Measurements from ENCODE around the gene MAP4K2. TPM values are rescaled to one million over a fixed set of nuclear protein-coding genes. Genes with fewer than 3 reads are reported as not detected.
A peak's percentile ranks its signal among the peaks of the same experiment; 100 is the strongest.

Gene MAP4K2
- total and polyA plus RNA-seq, 4 experiments from 2014 or later = 32.3 to 128 (median 89.8) TPM

DNA sequence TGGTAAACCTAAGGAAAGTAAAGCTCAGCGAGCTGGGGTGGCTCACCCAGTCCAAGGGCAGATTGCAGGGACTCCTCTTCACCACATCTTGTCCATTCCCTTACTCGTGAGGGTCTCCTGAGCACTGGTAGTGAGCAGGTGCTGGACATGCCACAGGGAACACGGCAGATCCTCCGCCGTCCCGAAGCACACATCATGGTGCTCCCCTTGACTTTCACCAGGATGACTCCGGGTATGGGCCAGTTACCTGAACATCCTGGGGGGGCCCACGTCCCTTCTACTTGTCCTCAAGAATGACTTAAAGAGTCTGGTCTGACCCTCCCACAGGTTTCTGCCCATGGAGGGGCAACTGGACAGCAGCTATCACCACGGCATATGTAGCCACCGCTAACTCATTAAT, 16.7 kb downstream of the MAP4K2 start:
- no peak overlapping the region for H3K4me3 Mint-ChIP-seq
- H3K9me3 Mint-ChIP-seq = no peaks in the 10 kb centered on the region
- peaks cover 3 to 9% (median 5%) of the 10 kb centered on the region in 4 donors for H3K4me1 Mint-ChIP-seq
- Histone ChIP-seq H3K27ac (ENCODE audit: low read depth, low read length) (no peak overlapping the region), H3K36me3 (ENCODE audit: insufficient read depth, low read length) (peaks cover 14% of the 10 kb centered on the region), H3K27me3 (ENCODE audit: insufficient read depth, low read length) (no peaks in the 10 kb centered on the region), H3K4me1 (ENCODE audit: insufficient read depth, low read length) (peaks cover 6% of the 10 kb centered on the region), H3K9me3 (ENCODE audit: control insufficient read depth in 1 of 2, low read length in 2 of 2) (no peaks in the 10 kb centered on the region), H3K4me3 (ENCODE audit: low read length in 2 of 2) (no peak overlapping the region)
- POLR2A ChIA-PET (ENCODE audit: partially characterized antibody) = interaction anchor here (0.9 to 3.0 kb wide), 8 partner anchors 8 to 67 kb away, joined by 3 to 31 read pairs (median 4); partner anchors contain the start of genes RASGRP2 and SF1
- no peaks in the 10 kb centered on the region for H3K27me3 Mint-ChIP-seq
- CTCF ChIA-PET (ENCODE audit: partially characterized antibody) = interaction anchor here (1.0 to 3.2 kb wide), 7 partner anchors 11 to 107 kb away, joined by 3 to 12 read pairs (median 4); partner anchors contain the start of gene MAP4K2
- peak overlapping the region in 2 of 7 donors; percentile 12 to 29 for H3K27ac Mint-ChIP-seq
- intact Hi-C loops (cut with micrococcal nuclease) = loop anchor here (5.0 kb wide), 1 partner anchor 226 kb away; the partner anchor contains the start of gene ARL2
- no peak for DNase-seq
- peaks cover 4 to 30% of the 10 kb centered on the region in 2 donors for H3K36me3 Mint-ChIP-seq

DNA sequence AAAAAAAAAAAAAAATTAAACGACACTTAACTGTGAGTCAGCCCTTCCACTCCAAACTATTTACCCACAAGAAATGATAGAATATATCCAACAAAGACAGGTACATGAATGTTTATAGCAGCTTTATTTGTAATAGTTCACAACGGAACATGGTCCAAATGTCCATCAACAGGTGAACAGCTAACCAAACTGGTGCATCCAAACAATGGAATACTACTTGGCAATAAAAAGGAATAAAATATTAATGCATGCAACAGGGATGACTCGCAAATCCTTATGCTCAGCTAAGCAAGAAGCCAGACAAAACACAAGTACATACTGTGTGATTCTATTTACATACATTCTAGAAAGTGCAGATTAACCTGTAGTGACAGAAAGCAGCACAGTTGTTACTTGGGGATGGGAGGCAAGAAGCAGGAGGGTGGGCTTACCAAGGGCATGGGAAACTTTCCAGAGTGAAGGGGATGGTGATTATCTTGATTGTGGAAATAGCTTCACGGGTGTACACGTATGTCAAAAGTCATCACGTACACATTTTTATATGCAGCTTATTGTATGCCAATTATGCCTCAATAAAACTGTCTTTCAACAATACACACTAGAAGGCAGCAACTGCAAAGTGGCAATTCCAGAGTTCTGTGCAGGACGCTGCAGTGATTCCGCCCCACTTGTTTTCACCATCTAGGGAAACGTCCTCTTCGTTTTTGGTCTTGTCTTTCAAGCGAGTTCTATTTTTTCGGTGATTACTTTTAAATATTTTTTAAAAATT, 18.0 kb downstream of the MAP4K2 start:
- H3K36me3 ChIP-seq (ENCODE audit: insufficient read depth, low read length) = peaks cover 11% of the 10 kb centered on the region
- ChIA-PET CTCF (ENCODE audit: partially characterized antibody) (interaction anchor here (1.2 to 2.4 kb wide), 8 partner anchors 10 to 109 kb away, joined by 3 to 7 read pairs (median 4); partner anchors contain the start of genes MEN1 and RASGRP2), POLR2A (ENCODE audit: partially characterized antibody) (interaction anchor here (0.6 to 3.0 kb wide), 11 partner anchors 9 to 332 kb away, joined by 3 to 31 read pairs (median 3); partner anchors contain the start of genes CDC42BPG, MAP4K2, PYGM and RASGRP2)
- intact Hi-C loops (cut with micrococcal nuclease) = loop anchor here (5.0 kb wide), 1 partner anchor 227 kb away; the partner anchor contains the start of gene ARL2
- H3K4me1 Mint-ChIP-seq = peaks cover 11 to 22% (median 17%) of the 10 kb centered on the region in 4 donors
- H3K36me3 Mint-ChIP-seq = peaks cover 4 to 22% of the 10 kb centered on the region in 2 donors
- H3K9me3 Mint-ChIP-seq = no peaks in the 10 kb centered on the region
- no peaks in the 10 kb centered on the region for H3K27me3 ChIP-seq (ENCODE audit: insufficient read depth, low read length)
- peaks cover 18% of the 10 kb centered on the region for H3K4me1 ChIP-seq (ENCODE audit: insufficient read depth, low read length)
- H3K4me3 ChIP-seq (ENCODE audit: low read length in 2 of 2) = no peak overlapping the region
- no peak overlapping the region for H3K4me3 Mint-ChIP-seq
- H3K27me3 Mint-ChIP-seq = no peaks in the 10 kb centered on the region
- no peak for DNase-seq
- no peaks in the 10 kb centered on the region for H3K9me3 ChIP-seq (ENCODE audit: control insufficient read depth in 1 of 2, low read length in 2 of 2)
- H3K27ac Mint-ChIP-seq = peak overlapping the region in 4 of 7 donors; percentile 13 to 70 (median 50)
- no peak overlapping the region for H3K27ac ChIP-seq (ENCODE audit: low read depth, low read length)

DNA sequence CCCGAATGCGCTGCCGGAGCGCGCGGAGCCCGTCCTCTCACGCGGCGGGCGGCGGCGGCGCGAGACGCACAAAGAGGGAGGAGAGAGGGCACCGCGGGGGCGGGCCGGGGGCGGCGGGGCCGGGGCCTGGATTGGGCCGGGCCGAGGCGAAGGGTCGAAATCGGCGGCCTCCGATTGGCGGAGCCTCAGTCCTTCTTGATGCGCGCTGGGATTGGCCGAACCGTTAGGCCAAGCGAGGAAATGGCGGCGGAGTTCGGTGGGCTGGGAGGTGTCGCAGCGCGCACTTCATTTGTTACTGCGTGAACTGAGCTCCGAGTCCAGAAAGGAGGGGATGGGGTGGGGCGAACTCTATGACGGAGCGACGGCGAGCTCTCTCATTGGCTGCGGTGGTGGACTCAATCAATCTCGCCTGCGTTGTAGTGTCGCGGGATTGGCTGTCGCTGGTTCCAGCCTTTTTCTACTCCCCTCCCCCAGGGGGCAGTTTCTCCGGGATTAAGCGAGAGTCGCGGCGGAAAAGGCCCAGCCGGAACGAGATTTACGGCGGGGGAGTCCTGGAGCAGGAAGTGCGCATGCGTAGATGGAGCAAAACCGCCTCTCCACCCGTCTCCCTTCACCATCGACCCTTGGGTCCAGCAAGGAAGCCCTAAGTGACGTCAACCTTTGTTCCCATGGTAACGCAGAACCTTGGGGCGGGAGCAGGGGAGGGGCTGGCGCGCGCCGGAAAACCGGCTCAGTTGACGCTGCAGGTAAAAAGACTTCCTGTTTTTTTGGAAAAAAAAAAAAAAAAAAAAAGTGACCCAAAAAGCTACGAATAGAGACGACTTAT, 24.3 kb downstream of the MAP4K2 start, which contains the start of gene SF1:
Gene SF1 (minus strand): TSS at position 70 of the 826 bp plus-strand sequence. CDS start 150 bp downstream, outside the sequence.
- H3K27me3 ChIP-seq (ENCODE audit: insufficient read depth, low read length) = no peaks in the 10 kb centered on the region
- intact Hi-C loops (cut with micrococcal nuclease) = loop anchor here (1.0 to 10.0 kb wide), 7 partner anchors 9 to 534 kb away; partner anchors contain the start of genes CDC42BPG, CDCA5, FKBP2 and MAP4K2
- Mint-ChIP-seq H3K36me3 (peaks cover 37 to 46% of the 10 kb centered on the region in 2 donors), H3K27me3 (peaks cover 0 to 4% of the 10 kb centered on the region in 2 donors), H3K9me3 (peaks cover 0 to 7% (median 0%) of the 10 kb centered on the region in 8 donors), H3K27ac (peak within 1 kb of the TSS; percentile 98 to 100 (median 98)), H3K4me3 (peak within 1 kb of the TSS; percentile 89 to 96 (median 94)), H3K4me1 (peaks cover 41 to 70% (median 55%) of the 10 kb centered on the region in 4 donors)
- peak; percentile 99 to 100 (median 100) for DNase-seq
- peaks cover 37% of the 10 kb centered on the region for H3K36me3 ChIP-seq (ENCODE audit: insufficient read depth, low read length)
- H3K4me3 ChIP-seq (ENCODE audit: low read length in 2 of 2) = peak within 1 kb of the TSS; percentile 94 to 98
- POLR2A ChIA-PET (ENCODE audit: partially characterized antibody) = interaction anchor here (0.6 to 33.1 kb wide), 51 partner anchors 8 to 1937 kb away, joined by 3 to 1500 read pairs (median 7); partner anchors contain the start of genes ATG2A, CDC42BPG, EHD1 and FAU
- H3K27ac ChIP-seq (ENCODE audit: low read depth, low read length) = peak within 1 kb of the TSS; percentile 98
- CTCF ChIA-PET (ENCODE audit: partially characterized antibody) = interaction anchor here (0.6 to 2.3 kb wide), 15 partner anchors 9 to 507 kb away, joined by 3 to 20 read pairs (median 4); partner anchors contain the start of genes CDC42BPG, MEN1, RASGRP2 and ZNHIT2
- peaks cover 57% of the 10 kb centered on the region for H3K4me1 ChIP-seq (ENCODE audit: insufficient read depth, low read length)
- H3K9me3 ChIP-seq (ENCODE audit: control insufficient read depth in 1 of 2, low read length in 2 of 2) = no peaks in the 10 kb centered on the region

DNA sequence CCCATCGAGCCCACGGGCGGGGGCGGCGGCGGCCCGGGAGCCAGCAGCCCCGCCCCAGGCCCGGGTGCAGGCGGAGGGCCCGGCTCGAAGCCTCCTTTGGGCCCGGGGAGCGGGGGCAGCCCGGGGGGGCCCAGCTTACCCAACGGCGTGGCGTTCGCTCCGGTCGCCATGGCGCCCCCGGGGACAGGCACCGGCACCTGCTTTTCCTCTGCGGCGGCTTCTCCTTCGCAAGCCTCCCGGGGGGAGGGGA, 24.9 kb downstream of the MAP4K2 start:
- H3K27ac ChIP-seq (ENCODE audit: low read depth, low read length) = peak overlapping the region; percentile 98
- H3K4me1 ChIP-seq (ENCODE audit: insufficient read depth, low read length) = peaks cover 63% of the 10 kb centered on the region
- CTCF ChIA-PET (ENCODE audit: partially characterized antibody) = interaction anchor here (0.6 to 2.3 kb wide), 12 partner anchors 9 to 506 kb away, joined by 3 to 20 read pairs (median 4); partner anchors contain the start of genes CDC42BPG and RASGRP2
- H3K4me3 ChIP-seq (ENCODE audit: low read length in 2 of 2) = peak overlapping the region in 1 of 2 donors; percentile 44
- H3K27me3 ChIP-seq (ENCODE audit: insufficient read depth, low read length) = no peaks in the 10 kb centered on the region
- Mint-ChIP-seq H3K4me3 (peak overlapping the region in 7 of 8 donors; percentile 86 to 92 (median 88)), H3K4me1 (peaks cover 46 to 76% (median 60%) of the 10 kb centered on the region in 4 donors), H3K36me3 (peaks cover 43 to 51% of the 10 kb centered on the region in 2 donors), H3K27ac (peak overlapping the region; percentile 98 to 100 (median 98)), H3K9me3 (peaks cover 0 to 10% (median 0%) of the 10 kb centered on the region in 8 donors), H3K27me3 (peaks cover 0 to 4% of the 10 kb centered on the region in 2 donors)
- DNase-seq = no peak
- H3K9me3 ChIP-seq (ENCODE audit: control insufficient read depth in 1 of 2, low read length in 2 of 2) = no peaks in the 10 kb centered on the region
- POLR2A ChIA-PET (ENCODE audit: partially characterized antibody) = interaction anchor here (0.9 to 33.1 kb wide), 43 partner anchors 8 to 1937 kb away, joined by 3 to 1500 read pairs (median 7); partner anchors contain the start of genes CDC42BPG, EHD1, FAU and FOSL1
- H3K36me3 ChIP-seq (ENCODE audit: insufficient read depth, low read length) = peaks cover 42% of the 10 kb centered on the region
- intact Hi-C loops (cut with micrococcal nuclease) = loop anchor here (1.0 to 10.0 kb wide), 5 partner anchors 32 to 533 kb away; partner anchors contain the start of genes CDC42BPG, CDCA5, FKBP2 and MEN1

DNA sequence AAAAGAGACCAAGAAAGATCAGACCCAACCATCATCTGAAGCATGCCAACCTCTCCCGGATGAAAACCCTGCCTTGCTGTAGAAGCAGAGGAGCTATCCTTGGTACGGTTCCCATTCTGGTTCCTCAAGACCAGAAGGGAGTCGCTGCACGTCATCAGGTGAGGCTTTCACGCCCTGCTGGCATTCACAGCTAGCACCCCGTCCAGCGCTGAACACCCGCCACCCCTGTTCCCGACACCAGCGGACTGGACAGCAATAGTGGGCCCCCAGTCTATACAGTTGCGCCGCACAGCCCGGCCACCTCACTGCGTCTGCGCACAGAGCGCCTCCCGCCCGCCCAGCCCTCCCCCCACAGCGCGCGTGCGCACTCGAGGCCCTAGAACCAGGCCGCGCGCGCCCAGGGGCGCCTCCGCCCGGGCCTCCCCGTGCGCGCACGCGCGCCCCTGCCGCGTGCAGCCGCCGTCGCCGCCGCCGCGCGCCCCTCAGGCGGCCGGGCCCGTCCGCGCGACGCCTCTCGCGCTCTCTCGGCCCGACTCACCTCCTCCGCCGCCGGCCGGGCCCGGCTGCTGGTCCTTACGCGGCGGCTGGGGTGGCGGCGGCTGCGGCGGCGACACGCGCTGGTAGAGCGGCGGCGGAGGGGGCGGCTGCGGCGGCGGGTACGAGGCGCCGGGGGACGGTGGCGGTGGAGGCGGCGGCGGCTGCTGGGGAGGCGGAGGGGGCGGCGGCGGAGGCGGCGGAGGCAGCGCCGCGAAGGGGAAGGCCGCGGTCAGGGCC, 25.4 kb downstream of the MAP4K2 start:
- POLR2A ChIA-PET (ENCODE audit: partially characterized antibody) = interaction anchor here (0.7 to 33.1 kb wide), 28 partner anchors 9 to 1082 kb away, joined by 3 to 1500 read pairs (median 10); partner anchors contain the start of genes ARL2, CDC42BPG, EHD1 and FAU
- peak overlapping the region; percentile 93 to 98 (median 95) for H3K27ac Mint-ChIP-seq
- peaks cover 48 to 56% of the 10 kb centered on the region in 2 donors for H3K36me3 Mint-ChIP-seq
- H3K4me1 Mint-ChIP-seq = peaks cover 52 to 81% (median 64%) of the 10 kb centered on the region in 4 donors
- Histone ChIP-seq H3K4me3 (ENCODE audit: low read length in 2 of 2) (peak overlapping the region; percentile 94 to 98), H3K9me3 (ENCODE audit: control insufficient read depth in 1 of 2, low read length in 2 of 2) (no peaks in the 10 kb centered on the region), H3K27ac (ENCODE audit: low read depth, low read length) (peak overlapping the region; percentile 98), H3K27me3 (ENCODE audit: insufficient read depth, low read length) (no peaks in the 10 kb centered on the region), H3K36me3 (ENCODE audit: insufficient read depth, low read length) (peaks cover 47% of the 10 kb centered on the region), H3K4me1 (ENCODE audit: insufficient read depth, low read length) (peaks cover 68% of the 10 kb centered on the region)
- H3K27me3 Mint-ChIP-seq = peaks cover 0 to 4% of the 10 kb centered on the region in 2 donors
- H3K4me3 Mint-ChIP-seq = peak overlapping the region; percentile 89 to 96 (median 94)
- intact Hi-C loops (cut with micrococcal nuclease) = loop anchor here (1.0 to 10.0 kb wide), 6 partner anchors 15 to 533 kb away; partner anchors contain the start of genes CDC42BPG, CDCA5, FKBP2 and MEN1
- peaks cover 0 to 10% (median 0%) of the 10 kb centered on the region in 8 donors for H3K9me3 Mint-ChIP-seq
- CTCF ChIA-PET (ENCODE audit: partially characterized antibody) = interaction anchor here (1.5 to 4.1 kb wide), 5 partner anchors 10 to 89 kb away, joined by 3 to 37 read pairs (median 4); partner anchors contain the start of genes PYGM and RASGRP2
- DNase-seq = peak; percentile 78 to 86 (median 85)
